Ovary (tissue), 9 donors: ENCODE measurements around the gene PPP1R9B. TPM values are rescaled to one million over a fixed set of nuclear protein-coding genes. Genes with fewer than 3 reads are reported as not detected.

ENCODE experiments used
- DNase-seq, 5 donors: peaks; one replicate each; pipeline ENCODE4 v3.0.0-alpha.2; 2019 to 2020
- H3K27ac ChIP-seq, 2 donors: fragments of 200-600 bp; one replicate each; pipeline versions ENCODE4 v1.5.1 to v1.8.0; 2019 to 2022
- H3K27me3 ChIP-seq: fragments of 200-600 bp; one replicate; pipeline ENCODE4 v1.8.0; 2022
- H3K36me3 ChIP-seq: fragments of 200-600 bp; sonication (generic); one replicate; pipeline ENCODE4 v1.5.1; 2019
- H3K4me1 ChIP-seq: one replicate; pipeline ENCODE4 v1.8.1; 2013; ENCODE audit warnings: mild to moderate bottlenecking, moderate library complexity; ENCODE audit not compliant: insufficient read depth
- H3K4me3 ChIP-seq: fragments of 200-600 bp; sonication (generic); one replicate; pipeline ENCODE4 v1.5.1; 2017
- H3K9me3 ChIP-seq, 2 donors: fragments of 200-600 bp in 1 of 2; sonication (generic) in 1 of 2; one replicate each; pipeline versions ENCODE4 v1.5.1 to v1.8.1; 2013 to 2019; ENCODE audit warnings: mild to moderate bottlenecking in 1 of 2, moderate library complexity in 1 of 2
- EP300 ChIP-seq: sonication (generic); formaldehyde crosslinking; IDR thresholded peaks from one replicate; pipeline ENCODE4 v1.6.1; 2017; ENCODE audit warnings: antibody characterized with exemption
- POLR2A ChIP-seq: fragments of 450-650 bp; IDR thresholded peaks from one replicate; pipeline ENCODE4 v1.6.1; 2017; ENCODE audit warnings: antibody characterized with exemption, mild to moderate bottlenecking, moderate library complexity
- WGBS, 3 donors: extraction: QIAGEN DNeasy Blood & Tissue Kit in 1 of 3; methylation state at CpG; one replicate each; pipeline versions ENCODE4 v1.1.5 to v1.1.7; 2013 to 2017; 5-methylcytosine and 5-hydroxymethylcytosine counted together
- intact Hi-C, 4 donors: fragments of 100-400 bp; cut with DNase I; formaldehyde crosslinking; loops; one replicate each; pipeline versions ENCODE4 v1.11.0 to v1.15.1; 2022 to 2023
- polyA plus RNA-seq, 2 donors: library from polyadenylated mRNA; stranded (reverse); fragments of 200-250 nt in 1 of 2; fragments of 350-450 nt in 1 of 2; fragmentation: Illumina TruSeq in 1 of 2; extraction: RNeasy Lipid Tissue Mini Kit (QIAGEN cat#74804) in 1 of 2; gene quantifications; one replicate each; pipeline ENCODE4 v1.2.3, GENCODE V29; 2013 to 2014
- total RNA-seq, 7 donors: library from RNA; depleted of rRNA in 2 of 7; stranded (reverse); fragments of >200 nt in 2 of 7; fragmentation: NEBNext Ultra II Directional in 3 of 7; extraction: Animal tissue kit (Norgen Biotek cat#: 25700) in 3 of 7; gene quantifications; one replicate each; pipeline versions ENCODE4 v1.1.0 to v1.2.4, GENCODE V29; 2016 to 2023
- TF ChIP-seq, protein P1 (sequence below), 3 donors: fragments of 450-650 bp in 2 of 3; fragments of 200-600 bp in 1 of 3; IDR thresholded peaks; one replicate each; pipeline versions ENCODE4 v1.5.1 to v1.8.0; 2016 to 2022; ENCODE audit warnings: antibody characterized with exemption in 3 of 3, mild to moderate bottlenecking in 1 of 3
- donor health status: DM: no; HTN: no; CAD: no; lungs with moderate emphysema.
- donor health status: DM: no; HTN: no; CAD: no.
- donor health status: Bipolar disorder and iron deficiency.
- donor health status: DM: yes; HTN: yes; CAD: no.
- donor health status: DM: no; HTN: no; CAD: no.
- donor health status: DM: yes; HTN: yes; CAD: no.

Gene PPP1R9B
- total and polyA plus RNA-seq, 9 donors, result 14.8 to 109 (median 64.3) TPM

DNA sequence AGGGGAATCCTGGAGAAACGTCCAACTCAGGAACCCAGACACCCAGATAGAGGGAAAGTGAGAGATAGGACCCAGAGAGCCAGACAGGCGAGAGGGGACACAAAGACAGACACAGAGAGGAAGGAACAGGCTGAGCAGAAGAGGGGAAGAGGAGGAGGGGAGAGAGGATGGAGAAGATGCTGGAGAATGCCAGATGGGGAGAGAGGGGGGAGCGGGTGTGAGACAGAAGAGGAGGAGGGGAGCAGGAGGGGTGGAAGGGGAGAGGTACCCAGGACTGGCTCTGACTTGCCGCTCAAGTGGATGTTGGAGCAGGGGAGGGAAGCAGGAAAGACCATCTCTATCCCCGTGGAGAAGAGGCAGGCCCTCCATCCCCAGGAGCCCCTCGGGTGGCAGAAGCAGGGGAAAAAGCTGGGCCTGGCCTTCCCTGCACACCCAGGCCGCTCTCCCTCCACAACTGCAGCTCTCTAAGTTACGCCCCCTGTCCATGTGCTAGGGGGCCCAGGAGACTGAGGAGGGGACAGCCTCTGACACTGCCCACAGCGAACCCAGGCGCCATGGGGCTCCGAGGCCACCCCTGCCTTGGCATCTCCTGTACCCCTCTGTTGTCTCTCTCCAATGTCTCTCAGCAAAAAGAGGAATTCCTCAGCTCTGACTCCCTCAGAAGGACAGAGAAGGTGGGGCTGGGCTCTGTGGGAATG is 4.8 kb downstream of the PPP1R9B start:
- H3K4me3 ChIP-seq, result no peak overlapping the region
- peaks cover 13% of the 10 kb centered on the region for H3K4me1 ChIP-seq
- intact Hi-C loops, result no loop called here
- no peak for DNase-seq
- H3K9me3 ChIP-seq, result no peaks in the 10 kb centered on the region
- H3K36me3 ChIP-seq, result no peaks in the 10 kb centered on the region
- peak overlapping the region in 1 of 2 donors; percentile 50 for H3K27ac ChIP-seq
- TF ChIP-seq EP300 (no peak), POLR2A (no peak)
- TF ChIP-seq, protein P1, sequence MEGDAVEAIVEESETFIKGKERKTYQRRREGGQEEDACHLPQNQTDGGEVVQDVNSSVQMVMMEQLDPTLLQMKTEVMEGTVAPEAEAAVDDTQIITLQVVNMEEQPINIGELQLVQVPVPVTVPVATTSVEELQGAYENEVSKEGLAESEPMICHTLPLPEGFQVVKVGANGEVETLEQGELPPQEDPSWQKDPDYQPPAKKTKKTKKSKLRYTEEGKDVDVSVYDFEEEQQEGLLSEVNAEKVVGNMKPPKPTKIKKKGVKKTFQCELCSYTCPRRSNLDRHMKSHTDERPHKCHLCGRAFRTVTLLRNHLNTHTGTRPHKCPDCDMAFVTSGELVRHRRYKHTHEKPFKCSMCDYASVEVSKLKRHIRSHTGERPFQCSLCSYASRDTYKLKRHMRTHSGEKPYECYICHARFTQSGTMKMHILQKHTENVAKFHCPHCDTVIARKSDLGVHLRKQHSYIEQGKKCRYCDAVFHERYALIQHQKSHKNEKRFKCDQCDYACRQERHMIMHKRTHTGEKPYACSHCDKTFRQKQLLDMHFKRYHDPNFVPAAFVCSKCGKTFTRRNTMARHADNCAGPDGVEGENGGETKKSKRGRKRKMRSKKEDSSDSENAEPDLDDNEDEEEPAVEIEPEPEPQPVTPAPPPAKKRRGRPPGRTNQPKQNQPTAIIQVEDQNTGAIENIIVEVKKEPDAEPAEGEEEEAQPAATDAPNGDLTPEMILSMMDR (IDR thresholded peaks at IDR 0.05), result no peak
- H3K27me3 ChIP-seq, result no peaks in the 10 kb centered on the region
- WGBS, 3 donors, result 66 to 70% (median 68%) methylated on average over 11 of the region's 11 CpGs

DNA sequence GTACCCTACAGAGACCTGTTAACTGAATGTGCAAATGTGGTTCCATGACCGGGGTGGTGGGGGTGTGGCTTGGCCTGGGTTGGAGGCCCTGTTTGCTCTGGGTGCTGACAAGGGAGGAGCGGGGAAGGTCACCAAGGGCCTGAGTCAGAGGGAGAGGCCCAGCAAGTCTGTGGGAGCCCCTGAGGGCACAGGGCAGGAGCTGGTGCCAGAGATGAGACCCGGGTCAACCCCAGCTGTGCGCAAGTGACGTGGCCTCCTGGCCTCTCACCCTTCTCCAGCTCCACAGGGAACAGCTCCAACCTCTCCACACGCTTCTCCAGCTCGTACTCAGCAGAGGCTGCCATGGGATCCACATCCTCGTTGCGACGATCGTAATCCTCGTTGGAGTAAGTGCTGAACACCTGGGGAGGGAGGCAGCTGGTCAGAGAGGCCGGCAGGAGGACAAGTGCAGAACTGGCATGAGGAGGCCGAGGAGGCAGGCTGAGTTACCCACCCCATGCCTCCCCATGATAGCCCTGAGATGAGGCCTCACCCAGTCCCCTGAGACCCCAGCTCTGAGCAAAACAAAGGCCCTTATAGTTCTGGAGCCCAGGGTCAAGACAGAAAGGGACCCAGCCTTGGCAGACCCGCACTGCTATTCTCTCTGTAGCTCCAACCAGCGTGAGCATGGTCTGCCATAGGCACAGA is 5.5 kb downstream of the PPP1R9B start:
- 78 to 79% (median 78%) methylated on average over 16 of the region's 16 CpGs for WGBS, 3 donors
- TF ChIP-seq EP300 (no peak), POLR2A (no peak)
- TF ChIP-seq, protein P1 (IDR thresholded peaks at IDR 0.05), result no peak
- Histone ChIP-seq H3K27ac (no peak overlapping the region), H3K4me3 (no peak overlapping the region), H3K9me3 (no peaks in the 10 kb centered on the region), H3K36me3 (no peaks in the 10 kb centered on the region), H3K27me3 (no peaks in the 10 kb centered on the region), H3K4me1 (peaks cover 13% of the 10 kb centered on the region)
- intact Hi-C loops, result no loop called here
- peak in 2 of 5 donors; percentile 27 to 38 for DNase-seq

DNA sequence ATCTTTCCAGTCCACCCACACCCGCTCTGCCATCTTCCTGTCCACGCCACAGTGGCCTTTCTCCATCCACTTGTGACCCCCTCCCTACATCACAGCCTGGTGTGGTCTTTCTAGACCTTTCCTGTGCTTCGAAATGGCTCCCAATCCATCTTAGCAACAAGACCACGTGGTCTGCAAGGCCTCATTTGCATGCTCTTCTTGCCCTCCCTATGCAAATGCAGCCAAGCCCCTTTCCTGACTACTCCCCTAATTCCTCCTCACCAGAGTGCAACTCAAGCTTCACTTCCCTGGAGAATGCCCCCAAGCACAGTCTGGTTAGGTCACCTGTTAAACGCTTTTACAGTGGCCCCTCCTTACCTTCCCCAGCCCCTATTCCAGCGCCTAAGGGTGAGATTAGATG is 6.1 kb downstream of the PPP1R9B start:
- Histone ChIP-seq H3K27me3 (no peaks in the 10 kb centered on the region), H3K9me3 (no peaks in the 10 kb centered on the region), H3K4me1 (peaks cover 13% of the 10 kb centered on the region), H3K36me3 (no peaks in the 10 kb centered on the region), H3K27ac (no peak overlapping the region), H3K4me3 (no peak overlapping the region)
- intact Hi-C loops, result no loop called here
- WGBS, 3 donors, result 67 to 70% (median 69%) methylated on average over 6 of the region's 6 CpGs
- no peak for DNase-seq
- TF ChIP-seq, protein P1 (IDR thresholded peaks at IDR 0.05), result no peak
- TF ChIP-seq POLR2A, result no peak

DNA sequence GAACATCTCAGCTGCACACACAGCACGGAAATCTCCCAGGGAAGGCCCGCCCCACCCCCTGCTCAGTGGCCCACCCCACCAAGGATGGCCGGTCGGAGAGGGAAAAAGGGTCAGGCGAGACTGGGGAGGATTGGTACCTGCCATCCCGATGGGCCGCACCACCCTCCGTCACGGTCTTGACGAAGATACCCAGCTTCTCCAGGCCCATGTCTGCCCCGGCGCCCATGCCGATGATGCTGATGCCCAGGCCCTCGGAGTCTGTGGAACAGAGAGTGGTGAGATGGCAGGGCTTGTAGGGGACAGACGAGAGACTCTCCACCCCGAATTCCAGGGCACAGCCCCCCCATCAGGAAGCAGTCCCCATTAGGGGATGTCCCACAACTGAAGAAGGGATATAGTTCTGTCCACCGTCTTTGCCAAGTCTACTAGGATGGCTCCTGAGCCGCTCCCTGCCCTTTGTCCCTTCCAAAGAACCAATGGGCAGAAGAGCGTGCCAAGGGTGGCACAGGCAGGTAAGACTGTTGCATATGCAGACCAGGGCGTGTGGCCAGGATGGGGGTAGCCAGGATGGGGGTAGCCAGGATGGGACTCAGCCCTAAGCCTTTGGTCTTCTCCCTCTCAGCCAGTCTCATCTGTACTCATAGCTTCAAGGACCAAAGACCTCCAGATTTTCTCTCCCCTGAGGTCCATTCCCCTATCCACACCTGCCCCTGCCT is 6.9 kb downstream of the PPP1R9B start:
- no peak for TF ChIP-seq POLR2A
- TF ChIP-seq, protein P1 (IDR thresholded peaks at IDR 0.05), result no peak
- TF ChIP-seq EP300, result no peak
- Histone ChIP-seq H3K36me3 (no peaks in the 10 kb centered on the region), H3K9me3 (no peaks in the 10 kb centered on the region), H3K27me3 (no peaks in the 10 kb centered on the region), H3K4me1 (peaks cover 13% of the 10 kb centered on the region), H3K4me3 (no peak overlapping the region), H3K27ac (no peak overlapping the region)
- WGBS, 3 donors, result 87 to 91% (median 90%) methylated on average over 20 of the region's 20 CpGs
- DNase-seq, result peak in 1 of 5 donors; percentile 35
- intact Hi-C loops, result no loop called here
